HT-29 (cell line): Measurements from ENCODE around the gene C1orf232. TPM values are rescaled to one million over a fixed set of nuclear protein-coding genes. Genes with fewer than 3 reads are reported as not detected.
A peak's percentile ranks its signal among the peaks of the same experiment; 100 is the strongest.

Experiments used
- DNase-seq: peaks from one replicate; pipeline ENCODE4 v3.0.0-alpha.2; 2015; ENCODE audit warnings: low spot score
- total RNA-seq: library from RNA; depleted of rRNA; stranded (reverse); fragments of >200 nt; shearing (Covaris generic); gene quantifications from 2 replicates; pipeline ENCODE4 v1.2.3, GENCODE V29; 2014; rRNA removed

C1orf232 gene
- total RNA-seq: not detected in 2 replicates

- DNase-seq: no peak
These were observed at the start of gene C1orf232 for GRCh38 chr1:26168410-26169197. TSS of gene C1orf232 (minus strand) at chr1:26168963. CDS start at chr1:26168499, 464 bp downstream.

GRCh38 chr1:26215246-26215645 is 46.5 kb upstream of the C1orf232 start:
- no peak for DNase-seq

- no peak for DNase-seq
These were observed 44.7 kb upstream of the C1orf232 start for GRCh38 chr1:26213335-26213905.

- no peak for DNase-seq
These were observed 44.0 kb upstream of the C1orf232 start for GRCh38 chr1:26212726-26213125.

- no peak for DNase-seq
These were observed 41.5 kb upstream of the C1orf232 start for GRCh38 chr1:26210147-26210870.

- DNase-seq: no peak
These were observed 35.0 kb upstream of the C1orf232 start for GRCh38 chr1:26203642-26204318.

GRCh38 chr1:26200413-26200812 is 31.6 kb upstream of the C1orf232 start:
- no peak for DNase-seq

GRCh38 chr1:26197813-26198212 is 29.1 kb upstream of the C1orf232 start:
- DNase-seq: no peak

GRCh38 chr1:26197301-26197700 is 28.5 kb upstream of the C1orf232 start:
- no peak for DNase-seq

GRCh38 chr1:26195805-26196204 is 27.0 kb upstream of the C1orf232 start:
- no peak for DNase-seq

GRCh38 chr1:26191739-26192138 is 23.0 kb upstream of the C1orf232 start:
- no peak for DNase-seq

- DNase-seq: peak; percentile 61
These were observed 21.7 kb upstream of the C1orf232 start, which contains the start of gene CATSPER4 for GRCh38 chr1:26190373-26190987. TSS of gene CATSPER4 (plus strand) at chr1:26190602. CDS start at chr1:26190628, 26 bp downstream.

- DNase-seq: no peak
These were observed 21.1 kb upstream of the C1orf232 start for GRCh38 chr1:26189751-26190275.

GRCh38 chr1:26189331-26189730 is 20.6 kb upstream of the C1orf232 start:
- DNase-seq: no peak

GRCh38 chr1:26188477-26188876 is 19.7 kb upstream of the C1orf232 start:
- DNase-seq: no peak

- no peak for DNase-seq
These were observed 19.1 kb upstream of the C1orf232 start for GRCh38 chr1:26187882-26188281.

- DNase-seq: no peak
These were observed 16.1 kb upstream of the C1orf232 start for GRCh38 chr1:26184883-26185282.

- DNase-seq: no peak
These were observed 15.3 kb upstream of the C1orf232 start for GRCh38 chr1:26184086-26184485.

GRCh38 chr1:26182383-26182696 is 13.6 kb upstream of the C1orf232 start:
- no peak for DNase-seq

GRCh38 chr1:26181586-26182382 is 13.0 kb upstream of the C1orf232 start:
- no peak for DNase-seq
